Measurements from ENCODE around the gene CSNK2A1. TPM values are rescaled to one million over a fixed set of nuclear protein-coding genes. Genes with fewer than 3 reads are reported as not detected.

Gene CSNK2A1
- total and polyA plus RNA-seq, 2 experiments from 2014 or later: 85.1 to 244 TPM

DNA sequence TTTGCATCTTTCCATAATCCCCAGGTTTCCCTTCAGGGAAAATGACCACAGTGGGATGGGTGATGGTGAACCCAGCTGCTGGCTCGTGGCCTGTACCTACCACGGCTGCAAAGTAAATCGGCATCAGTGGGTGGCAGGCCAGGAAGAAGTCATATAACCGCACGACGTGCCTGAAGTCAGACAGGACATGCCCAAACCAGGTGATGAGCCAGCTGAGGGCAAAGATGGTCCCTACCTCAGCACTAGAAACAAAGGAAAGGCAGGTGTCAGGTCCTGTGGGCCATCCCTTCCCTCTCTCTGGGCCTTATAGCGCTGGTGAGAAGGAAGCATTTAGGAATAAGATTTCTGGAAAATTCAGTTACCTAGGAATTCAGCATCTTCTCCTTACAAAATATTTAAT is 103.4 kb downstream of the CSNK2A1 start:
- Mint-ChIP-seq H3K36me3 (ENCODE audit: low read depth) (peaks cover 78% of the 10 kb centered on the region), H3K4me1 (peaks cover 9% of the 10 kb centered on the region), H3K27me3 (ENCODE audit: insufficient read depth, low read depth, poor library complexity) (peaks cover 10% of the 10 kb centered on the region), H3K4me3 (no peak overlapping the region), H3K27ac (no peak overlapping the region), H3K9me3 (no peaks in the 10 kb centered on the region)
- Histone ChIP-seq H3K27me3 (ENCODE audit: insufficient read depth) (peaks cover 13% of the 10 kb centered on the region), H3K27ac (ENCODE audit: low read depth) (no peak overlapping the region), H3K79me2 (replicated peaks; ENCODE audit: insufficient read depth) (no peaks in the 10 kb centered on the region), H3K36me3 (ENCODE audit: insufficient read depth) (peaks cover 34% of the 10 kb centered on the region; the same call in 1 of the 2 replicates), H3K4me3 (no peak overlapping the region), H4K20me1 (replicated peaks; ENCODE audit: insufficient read depth) (peaks cover 31% of the 10 kb centered on the region), H3K4me1 (ENCODE audit: insufficient read depth) (0 out of 2 replicates have a peak, but pooled peaks cover 6% of the 10 kb centered on the region), H3K9me2 (ENCODE audit: insufficient read depth) (no peaks in the 10 kb centered on the region), H2AFZ (no peak overlapping the region), H3K4me2 (no peak overlapping the region), H3F3A (replicated peaks; ENCODE audit: low read depth) (peaks cover 5% of the 10 kb centered on the region)
- TF ChIP-seq NANOG (IDR thresholded peaks at IDR 0.05; ENCODE audit: borderline replicate concordance) (no peak), STAT1 (IDR thresholded peaks at IDR 0.05; ENCODE audit: unreplicated experiment) (no peak), ETS1 (IDR thresholded peaks at IDR 0.05) (no peak), EZH2phosphoT487 (IDR thresholded peaks at IDR 0.05; ENCODE audit: unreplicated experiment) (no peak), JUNB (IDR thresholded peaks at IDR 0.05; ENCODE audit: unreplicated experiment) (no peak), ZNF462 (CRISPR knock-in tag; IDR thresholded peaks at IDR 0.05) (no peak), ZNF114 (CRISPR knock-in tag; IDR thresholded peaks at IDR 0.05) (no peak), EZH2 (IDR thresholded peaks at IDR 0.05; ENCODE audit: low read depth, unreplicated experiment) (no peak), CTCF (conservative IDR thresholded peaks at IDR 0.05; ENCODE audit: low read depth in 2 of 2) (no peak), POLR2AphosphoS5 (IDR thresholded peaks at IDR 0.05; ENCODE audit: low read depth) (no peak), ZNF331 (CRISPR knock-in tag; IDR thresholded peaks at IDR 0.05; ENCODE audit: low read depth) (no peak), CREB1 (CRISPR knock-in tag; IDR thresholded peaks at IDR 0.05; ENCODE audit: low read depth) (no peak)
- TF ChIP-seq, protein P1, sequence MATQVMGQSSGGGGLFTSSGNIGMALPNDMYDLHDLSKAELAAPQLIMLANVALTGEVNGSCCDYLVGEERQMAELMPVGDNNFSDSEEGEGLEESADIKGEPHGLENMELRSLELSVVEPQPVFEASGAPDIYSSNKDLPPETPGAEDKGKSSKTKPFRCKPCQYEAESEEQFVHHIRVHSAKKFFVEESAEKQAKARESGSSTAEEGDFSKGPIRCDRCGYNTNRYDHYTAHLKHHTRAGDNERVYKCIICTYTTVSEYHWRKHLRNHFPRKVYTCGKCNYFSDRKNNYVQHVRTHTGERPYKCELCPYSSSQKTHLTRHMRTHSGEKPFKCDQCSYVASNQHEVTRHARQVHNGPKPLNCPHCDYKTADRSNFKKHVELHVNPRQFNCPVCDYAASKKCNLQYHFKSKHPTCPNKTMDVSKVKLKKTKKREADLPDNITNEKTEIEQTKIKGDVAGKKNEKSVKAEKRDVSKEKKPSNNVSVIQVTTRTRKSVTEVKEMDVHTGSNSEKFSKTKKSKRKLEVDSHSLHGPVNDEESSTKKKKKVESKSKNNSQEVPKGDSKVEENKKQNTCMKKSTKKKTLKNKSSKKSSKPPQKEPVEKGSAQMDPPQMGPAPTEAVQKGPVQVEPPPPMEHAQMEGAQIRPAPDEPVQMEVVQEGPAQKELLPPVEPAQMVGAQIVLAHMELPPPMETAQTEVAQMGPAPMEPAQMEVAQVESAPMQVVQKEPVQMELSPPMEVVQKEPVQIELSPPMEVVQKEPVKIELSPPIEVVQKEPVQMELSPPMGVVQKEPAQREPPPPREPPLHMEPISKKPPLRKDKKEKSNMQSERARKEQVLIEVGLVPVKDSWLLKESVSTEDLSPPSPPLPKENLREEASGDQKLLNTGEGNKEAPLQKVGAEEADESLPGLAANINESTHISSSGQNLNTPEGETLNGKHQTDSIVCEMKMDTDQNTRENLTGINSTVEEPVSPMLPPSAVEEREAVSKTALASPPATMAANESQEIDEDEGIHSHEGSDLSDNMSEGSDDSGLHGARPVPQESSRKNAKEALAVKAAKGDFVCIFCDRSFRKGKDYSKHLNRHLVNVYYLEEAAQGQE (IDR thresholded peaks at IDR 0.05; ENCODE audit: unreplicated experiment): no peak
- DNase-seq (ENCODE audit: low spot score): no peak
- no peak for ATAC-seq
